ENCODE measurements around the gene TPP2. TPM values are rescaled to one million over a fixed set of nuclear protein-coding genes. Genes with fewer than 3 reads are reported as not detected.

The TPP2 gene
- total RNA-seq, 1 experiment from 2014 or later: 68.3 TPM

DNA sequence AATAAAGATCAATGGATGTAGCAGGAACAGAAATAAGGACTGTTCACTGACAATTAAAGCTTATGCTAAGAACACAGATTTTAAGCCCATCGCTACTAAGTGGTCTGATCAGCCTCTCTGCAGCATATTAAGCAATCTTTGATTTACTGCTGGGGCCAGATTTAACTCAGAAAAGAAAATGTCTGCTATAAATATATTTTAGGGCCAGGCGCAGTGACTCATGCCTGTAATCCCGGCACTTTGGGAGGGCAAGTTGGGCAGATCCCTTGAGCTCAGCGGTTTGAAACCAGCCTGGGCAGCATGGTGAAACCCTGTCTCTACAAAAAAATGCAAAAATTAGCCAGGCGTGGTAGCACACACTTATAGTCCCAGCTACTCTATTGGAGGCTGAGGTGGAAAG lies 55.1 kb downstream of the TPP2 start:
- TF ChIP-seq ELF4 (CRISPR knock-in tag; IDR thresholded peaks at IDR 0.05; ENCODE audit: low read depth): no peak
- TF ChIP-seq, protein P1, sequence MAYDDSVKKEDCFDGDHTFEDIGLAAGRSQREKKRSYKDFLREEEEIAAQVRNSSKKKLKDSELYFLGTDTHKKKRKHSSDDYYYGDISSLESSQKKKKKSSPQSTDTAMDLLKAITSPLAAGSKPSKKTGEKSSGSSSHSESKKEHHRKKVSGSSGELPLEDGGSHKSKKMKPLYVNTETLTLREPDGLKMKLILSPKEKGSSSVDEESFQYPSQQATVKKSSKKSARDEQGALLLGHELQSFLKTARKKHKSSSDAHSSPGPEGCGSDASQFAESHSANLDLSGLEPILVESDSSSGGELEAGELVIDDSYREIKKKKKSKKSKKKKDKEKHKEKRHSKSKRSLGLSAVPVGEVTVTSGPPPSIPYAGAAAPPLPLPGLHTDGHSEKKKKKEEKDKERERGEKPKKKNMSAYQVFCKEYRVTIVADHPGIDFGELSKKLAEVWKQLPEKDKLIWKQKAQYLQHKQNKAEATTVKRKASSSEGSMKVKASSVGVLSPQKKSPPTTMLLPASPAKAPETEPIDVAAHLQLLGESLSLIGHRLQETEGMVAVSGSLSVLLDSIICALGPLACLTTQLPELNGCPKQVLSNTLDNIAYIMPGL (CRISPR knock-in tag; IDR thresholded peaks at IDR 0.05): no peak
- TF ChIP-seq RELA (CRISPR knock-in tag; IDR thresholded peaks at IDR 0.05; ENCODE audit: borderline replicate concordance): no peak
- TF ChIP-seq, protein P2, sequence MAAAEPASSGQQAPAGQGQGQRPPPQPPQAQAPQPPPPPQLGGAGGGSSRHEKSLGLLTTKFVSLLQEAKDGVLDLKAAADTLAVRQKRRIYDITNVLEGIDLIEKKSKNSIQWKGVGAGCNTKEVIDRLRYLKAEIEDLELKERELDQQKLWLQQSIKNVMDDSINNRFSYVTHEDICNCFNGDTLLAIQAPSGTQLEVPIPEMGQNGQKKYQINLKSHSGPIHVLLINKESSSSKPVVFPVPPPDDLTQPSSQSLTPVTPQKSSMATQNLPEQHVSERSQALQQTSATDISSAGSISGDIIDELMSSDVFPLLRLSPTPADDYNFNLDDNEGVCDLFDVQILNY (CRISPR knock-in tag; IDR thresholded peaks at IDR 0.05): no peak
- TF ChIP-seq, protein P3, sequence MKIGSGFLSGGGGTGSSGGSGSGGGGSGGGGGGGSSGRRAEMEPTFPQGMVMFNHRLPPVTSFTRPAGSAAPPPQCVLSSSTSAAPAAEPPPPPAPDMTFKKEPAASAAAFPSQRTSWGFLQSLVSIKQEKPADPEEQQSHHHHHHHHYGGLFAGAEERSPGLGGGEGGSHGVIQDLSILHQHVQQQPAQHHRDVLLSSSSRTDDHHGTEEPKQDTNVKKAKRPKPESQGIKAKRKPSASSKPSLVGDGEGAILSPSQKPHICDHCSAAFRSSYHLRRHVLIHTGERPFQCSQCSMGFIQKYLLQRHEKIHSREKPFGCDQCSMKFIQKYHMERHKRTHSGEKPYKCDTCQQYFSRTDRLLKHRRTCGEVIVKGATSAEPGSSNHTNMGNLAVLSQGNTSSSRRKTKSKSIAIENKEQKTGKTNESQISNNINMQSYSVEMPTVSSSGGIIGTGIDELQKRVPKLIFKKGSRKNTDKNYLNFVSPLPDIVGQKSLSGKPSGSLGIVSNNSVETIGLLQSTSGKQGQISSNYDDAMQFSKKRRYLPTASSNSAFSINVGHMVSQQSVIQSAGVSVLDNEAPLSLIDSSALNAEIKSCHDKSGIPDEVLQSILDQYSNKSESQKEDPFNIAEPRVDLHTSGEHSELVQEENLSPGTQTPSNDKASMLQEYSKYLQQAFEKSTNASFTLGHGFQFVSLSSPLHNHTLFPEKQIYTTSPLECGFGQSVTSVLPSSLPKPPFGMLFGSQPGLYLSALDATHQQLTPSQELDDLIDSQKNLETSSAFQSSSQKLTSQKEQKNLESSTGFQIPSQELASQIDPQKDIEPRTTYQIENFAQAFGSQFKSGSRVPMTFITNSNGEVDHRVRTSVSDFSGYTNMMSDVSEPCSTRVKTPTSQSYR (CRISPR knock-in tag; IDR thresholded peaks at IDR 0.05): no peak
- no peak for TF ChIP-seq ZMAT4 (CRISPR knock-in tag; IDR thresholded peaks at IDR 0.05)
- no peak for TF ChIP-seq ZNF425 (CRISPR knock-in tag; conservative IDR thresholded peaks at IDR 0.05)
- no peak for TF ChIP-seq ESRRA (CRISPR knock-in tag; IDR thresholded peaks at IDR 0.05; ENCODE audit: borderline replicate concordance)
- no peak for TF ChIP-seq GRHL2 (CRISPR knock-in tag; IDR thresholded peaks at IDR 0.05; ENCODE audit: insufficient replicate concordance, severe bottlenecking)
- no peak for TF ChIP-seq PRDM15 (CRISPR knock-in tag; IDR thresholded peaks at IDR 0.05)
- no peak for TF ChIP-seq EMX1 (CRISPR knock-in tag; IDR thresholded peaks at IDR 0.05)
- ChIA-PET POLR2A (interaction anchor here (0.6 kb wide), 1 partner anchor 251 kb away, joined by 4 read pairs; no protein-coding TSS in a partner anchor), CTCF (interaction anchor here (1.2 kb wide), 1 partner anchor 193 kb away, joined by 3 read pairs; no protein-coding TSS in a partner anchor)
- Mint-ChIP-seq H3K4me3 (no peak overlapping the region), H3K9me3 (no peaks in the 10 kb centered on the region), H3K4me1 (no peaks in the 10 kb centered on the region), H3K27me3 (ENCODE audit: low read depth) (no peaks in the 10 kb centered on the region), H3K27ac (no peak overlapping the region), H3K36me3 (peaks cover 36% of the 10 kb centered on the region)
- ATAC-seq: no peak
- no peak for DNase-seq (ENCODE audit: low spot score)

DNA sequence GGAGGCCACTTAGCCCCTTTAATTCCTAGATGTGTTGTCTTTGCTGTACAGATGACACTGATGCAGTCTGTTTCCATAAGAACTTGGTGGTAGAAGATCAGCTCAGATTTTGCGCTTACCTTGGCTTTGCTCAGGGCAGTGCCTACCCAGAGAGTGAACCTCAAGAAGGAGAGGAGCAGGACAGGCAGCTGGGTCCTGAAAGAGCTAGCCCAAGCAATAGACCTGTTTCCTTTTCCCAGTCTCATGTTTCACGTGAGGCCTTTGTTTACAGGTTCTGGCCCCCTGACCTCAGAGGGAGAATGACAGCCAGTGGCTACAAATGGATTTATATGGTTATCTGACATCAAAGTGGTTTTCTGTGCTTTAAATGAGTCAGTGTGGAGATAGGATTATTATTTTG lies 58.0 kb downstream of the TPP2 start:
- CTCF ChIA-PET: interaction anchor here (1.0 kb wide), 1 partner anchor 216 kb away, joined by 3 read pairs; no protein-coding TSS in a partner anchor
- H3K9me3 Mint-ChIP-seq: no peaks in the 10 kb centered on the region
- ATAC-seq (peak; percentile 59; the same call in 1 of the 2 replicates), DNase-seq (ENCODE audit: low spot score) (no peak)
- POLR2A ChIA-PET: no interaction called here
- H3K36me3 Mint-ChIP-seq: peaks cover 33% of the 10 kb centered on the region
- H3K4me3 Mint-ChIP-seq: no peak overlapping the region
- H3K27me3 Mint-ChIP-seq (ENCODE audit: low read depth): no peaks in the 10 kb centered on the region
- no peak overlapping the region for H3K27ac Mint-ChIP-seq
- H3K4me1 Mint-ChIP-seq: no peaks in the 10 kb centered on the region
- TF ChIP-seq ZNF219 (CRISPR knock-in tag; IDR thresholded peaks at IDR 0.05; ENCODE audit: borderline replicate concordance): no peak
- TF ChIP-seq CTCF (IDR thresholded peaks at IDR 0.05): no peak
- no peak for TF ChIP-seq STAT6 (CRISPR knock-in tag; conservative IDR thresholded peaks at IDR 0.05; ENCODE audit: low read depth)
- TF ChIP-seq, protein P4, sequence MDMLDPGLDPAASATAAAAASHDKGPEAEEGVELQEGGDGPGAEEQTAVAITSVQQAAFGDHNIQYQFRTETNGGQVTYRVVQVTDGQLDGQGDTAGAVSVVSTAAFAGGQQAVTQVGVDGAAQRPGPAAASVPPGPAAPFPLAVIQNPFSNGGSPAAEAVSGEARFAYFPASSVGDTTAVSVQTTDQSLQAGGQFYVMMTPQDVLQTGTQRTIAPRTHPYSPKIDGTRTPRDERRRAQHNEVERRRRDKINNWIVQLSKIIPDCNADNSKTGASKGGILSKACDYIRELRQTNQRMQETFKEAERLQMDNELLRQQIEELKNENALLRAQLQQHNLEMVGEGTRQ (CRISPR knock-in tag; IDR thresholded peaks at IDR 0.05): no peak
